Hypothalamus (tissue), 51 donors: ENCODE results near the gene GTF3C2.
A peak's percentile ranks its signal among the peaks of the same experiment; 100 is the strongest.
"Not testable (repeated sequence)": the region's sequence is repeated elsewhere in the genome, so short reads cannot be mapped to it uniquely, and the experiment has no call there.

Source experiments
- DNase-seq, 51 donors: peaks; one replicate each; lab custom pipeline; 2025; lab: John Stamatoyannopoulos, UW

Gene GTF3C2

DNA sequence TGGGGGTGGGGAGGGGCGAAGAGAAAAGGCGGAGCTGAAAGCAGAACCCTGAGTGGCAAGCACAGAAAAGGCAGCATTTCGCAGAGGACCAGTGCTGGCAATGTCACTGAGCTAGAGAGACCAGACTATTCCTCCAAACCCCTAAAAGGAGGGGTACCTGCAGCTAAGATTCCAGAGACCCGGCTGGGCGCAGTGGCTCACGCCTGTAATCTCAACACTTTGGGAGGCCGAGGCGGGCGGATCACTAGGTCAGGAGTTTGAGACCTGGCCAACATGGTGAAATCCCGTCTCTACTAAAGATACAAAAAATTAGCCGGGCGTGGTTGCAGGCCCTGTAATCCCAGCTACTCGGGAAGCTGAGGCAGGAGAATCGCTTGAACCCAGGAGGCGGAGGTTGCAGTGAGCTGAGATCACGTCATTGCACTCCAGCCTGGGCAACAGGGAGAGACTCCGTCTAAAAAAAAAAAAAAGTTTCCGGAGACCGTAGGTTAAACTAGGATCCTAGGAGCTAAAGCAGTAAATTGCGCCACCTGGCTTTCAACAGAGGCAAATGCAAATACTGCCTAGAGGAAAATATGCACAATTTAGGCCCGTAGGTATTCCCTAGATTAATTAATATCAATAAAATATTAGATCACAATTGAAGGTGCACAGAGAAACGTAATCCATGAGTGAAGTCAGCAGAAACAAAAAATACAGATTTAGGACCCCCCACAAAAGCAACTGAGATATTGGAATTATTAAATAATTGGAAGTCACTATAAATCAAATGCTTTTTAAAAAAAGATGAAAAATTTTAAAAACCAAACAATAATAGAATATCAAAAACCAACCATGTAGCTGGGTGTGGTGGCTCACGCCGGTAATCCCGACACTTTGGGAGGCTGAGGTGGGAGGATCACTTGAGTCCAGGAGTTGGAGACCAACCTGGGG, 53.2 kb downstream of the GTF3C2 start:
- peak in 14 of 51 donors; percentile 2 to 45 (median 20) for DNase-seq

DNA sequence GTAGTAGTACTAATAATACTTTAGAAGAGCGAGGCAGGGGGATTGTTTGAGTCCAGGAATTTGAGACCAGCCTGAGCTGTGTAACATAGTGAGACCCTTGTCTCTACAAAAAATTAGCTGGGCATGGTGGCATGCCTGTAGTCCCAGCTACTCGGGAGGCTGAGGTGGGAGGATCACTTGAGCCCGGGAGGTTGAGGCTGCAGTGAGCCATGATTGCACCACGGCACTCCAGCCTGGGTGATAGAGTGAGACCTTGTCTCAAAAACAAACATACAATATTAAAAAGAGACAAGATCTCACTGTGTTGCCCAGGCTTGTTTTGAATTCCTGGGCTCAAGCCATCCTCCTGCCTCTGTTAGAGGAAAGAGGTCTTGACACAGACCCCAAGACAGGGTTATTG, 56.0 kb downstream of the GTF3C2 start:
- not testable (repeated sequence) for DNase-seq

DNA sequence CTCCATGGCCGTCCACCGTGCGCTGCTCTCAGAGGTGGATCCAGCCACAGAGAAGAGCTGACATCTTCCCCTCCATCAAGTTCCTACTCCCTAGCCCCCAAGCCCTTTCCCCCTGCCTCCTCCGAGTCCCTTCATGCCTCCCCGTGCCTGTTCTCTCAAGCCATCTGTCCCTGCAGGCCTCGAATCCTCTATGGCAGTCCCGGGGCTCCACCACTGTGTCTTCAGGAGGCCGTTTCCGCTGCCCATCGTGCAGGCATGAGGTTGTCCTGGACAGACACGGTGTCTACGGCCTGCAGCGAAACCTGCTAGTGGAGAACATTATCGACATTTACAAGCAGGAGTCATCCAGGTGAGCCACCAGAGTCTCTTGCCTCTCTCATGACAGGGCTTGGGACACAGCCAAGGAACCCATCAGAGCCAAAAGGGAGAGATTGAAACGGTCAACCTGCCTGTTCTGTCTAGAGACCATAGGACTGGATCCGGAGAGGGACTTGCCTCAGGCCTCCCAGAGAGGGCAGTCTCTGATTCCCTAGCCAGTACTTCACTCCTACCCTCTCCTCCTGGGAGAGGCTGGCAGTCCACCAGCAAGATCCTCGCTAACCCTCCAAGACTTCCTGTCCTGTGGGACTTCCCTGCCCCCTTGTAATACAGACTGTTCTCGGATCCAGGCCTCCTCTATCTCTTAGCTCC, 58.0 kb downstream of the GTF3C2 start:
- DNase-seq: no peak

DNA sequence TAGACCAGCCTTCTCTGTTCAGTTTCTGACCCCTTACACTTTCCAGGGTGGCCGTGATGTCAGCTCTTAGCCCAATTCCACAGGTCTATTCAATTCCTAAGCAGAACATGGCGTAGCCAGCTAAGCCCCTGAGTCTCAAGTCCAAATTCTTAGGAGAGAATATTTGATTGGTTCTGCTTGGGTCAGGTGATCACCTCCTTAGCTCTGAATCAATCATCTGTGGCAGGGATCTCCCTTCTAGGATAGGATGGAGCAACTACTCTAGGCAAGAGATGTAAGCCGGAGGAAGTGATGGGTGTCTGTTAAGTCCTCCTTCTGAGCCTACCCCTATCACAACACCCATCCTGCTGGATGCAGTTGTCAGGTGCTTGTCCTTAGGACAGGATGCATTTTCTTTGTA, 59.4 kb downstream of the GTF3C2 start:
- DNase-seq: no peak

DNA sequence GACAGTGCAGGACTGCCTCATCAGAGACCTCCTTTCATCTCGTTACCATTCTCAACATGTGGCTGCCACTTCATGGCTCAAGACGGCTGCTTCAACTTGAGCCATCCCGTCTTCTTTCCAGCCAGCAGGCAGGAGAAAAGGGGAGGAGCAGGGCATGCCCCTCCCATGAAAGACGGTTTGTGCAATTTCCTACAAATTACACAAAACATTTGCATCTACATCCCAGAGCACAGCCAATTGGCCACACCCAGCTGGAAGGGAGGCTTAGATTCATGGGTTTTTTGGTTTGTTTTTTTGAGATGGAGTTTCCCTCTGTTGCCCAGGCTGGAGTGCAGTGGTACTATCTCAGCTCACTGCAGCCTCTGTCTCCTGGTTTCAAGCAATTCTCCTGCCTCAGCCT, 60.1 kb downstream of the GTF3C2 start:
- DNase-seq: no peak

GRCh38 chr2:27294928-27295327, 61.6 kb downstream of the GTF3C2 start:
- DNase-seq: no peak

- DNase-seq: no peak
Observed at GRCh38 chr2:27291865-27292264, 64.7 kb downstream of the GTF3C2 start.

GRCh38 chr2:27290549-27290948, 66.0 kb downstream of the GTF3C2 start:
- DNase-seq: no peak

DNA sequence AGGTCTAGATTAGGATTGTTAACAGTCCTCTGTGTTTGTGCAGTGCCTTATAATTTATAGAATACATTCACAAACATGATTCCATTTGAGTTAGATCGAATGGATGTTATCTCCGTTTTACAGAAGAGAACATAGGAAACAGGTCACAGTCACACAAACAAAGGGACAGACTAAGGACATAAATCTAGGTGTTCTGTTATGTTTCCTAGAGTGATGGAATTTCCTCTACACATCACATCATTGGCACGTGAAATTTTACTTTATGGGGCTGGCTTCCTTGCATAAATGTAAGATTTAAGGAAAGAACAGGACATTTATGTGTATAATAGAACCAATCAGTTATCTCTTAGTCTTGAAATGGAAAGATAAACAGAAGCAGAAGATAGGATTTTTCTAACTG, 68.0 kb downstream of the GTF3C2 start:
- DNase-seq: no peak

GRCh38 chr2:27285481-27285880, 71.1 kb downstream of the GTF3C2 start:
- no peak for DNase-seq

- peak in 1 of 51 donors; percentile 15 for DNase-seq
Observed at GRCh38 chr2:27284996-27285395, 71.6 kb downstream of the GTF3C2 start.

GRCh38 chr2:27282892-27283291, 73.7 kb downstream of the GTF3C2 start:
- no peak for DNase-seq

DNA sequence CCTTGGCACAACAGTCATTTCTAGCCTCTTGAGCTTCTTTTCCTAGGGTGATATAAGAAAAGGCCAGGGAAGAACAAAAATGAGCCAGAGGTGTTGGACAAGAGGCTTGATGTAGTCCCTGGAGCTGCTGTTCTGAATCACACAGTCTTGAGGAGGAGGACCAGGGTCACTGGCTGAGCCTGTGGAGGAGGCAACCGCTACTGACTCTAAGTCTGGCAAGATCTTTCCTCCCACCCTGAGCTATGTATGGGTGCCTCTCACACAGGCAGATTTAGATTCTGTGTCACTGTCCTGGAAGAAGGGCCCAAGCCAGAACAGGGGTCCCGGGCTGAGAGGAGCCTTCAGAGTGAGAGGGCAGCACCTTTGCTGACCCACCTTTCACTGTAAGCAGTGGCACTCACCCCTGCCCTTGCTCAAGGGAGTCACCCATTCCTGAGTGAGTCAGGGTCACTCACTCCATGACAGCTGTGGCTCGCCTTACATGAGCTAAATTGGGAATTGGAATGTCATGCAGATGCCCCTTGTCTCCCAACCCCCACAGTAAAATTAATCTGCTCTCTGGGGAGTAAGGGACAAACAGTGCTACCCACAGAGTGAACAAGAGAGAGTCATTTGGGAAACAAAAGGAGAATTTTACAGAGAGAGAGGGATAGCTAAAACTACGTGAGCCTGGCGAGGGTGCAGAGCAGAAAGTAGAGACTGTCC, 74.6 kb downstream of the GTF3C2 start, which contains the start of gene TRIM54:
TRIM54 (plus strand) TSS at position 575 of the 705 bp plus-strand sequence. CDS start 303 bp downstream, outside the sequence.
- DNase-seq: no peak

- DNase-seq: no peak
Observed at GRCh38 chr2:27281442-27281841, 75.1 kb downstream of the GTF3C2 start.

DNA sequence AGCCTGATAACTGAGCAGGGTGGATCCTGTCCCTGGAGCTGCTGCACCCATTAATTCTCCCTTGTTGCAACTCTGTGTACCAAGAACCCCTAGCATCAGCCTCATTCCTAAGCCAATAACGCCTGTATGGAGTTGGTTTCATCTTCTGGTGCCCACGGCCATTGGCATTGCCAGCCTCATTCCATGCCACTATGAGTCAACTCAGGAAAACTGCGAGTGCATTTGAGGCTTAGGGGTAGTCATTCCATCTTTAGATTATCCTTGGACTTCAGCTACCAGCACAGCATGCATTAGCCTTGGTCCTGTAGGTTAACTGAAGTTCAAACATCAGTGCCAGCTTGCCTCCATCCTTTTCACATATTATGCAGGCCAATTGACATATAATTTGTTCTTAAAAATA, 75.7 kb downstream of the GTF3C2 start:
- no peak for DNase-seq

DNA sequence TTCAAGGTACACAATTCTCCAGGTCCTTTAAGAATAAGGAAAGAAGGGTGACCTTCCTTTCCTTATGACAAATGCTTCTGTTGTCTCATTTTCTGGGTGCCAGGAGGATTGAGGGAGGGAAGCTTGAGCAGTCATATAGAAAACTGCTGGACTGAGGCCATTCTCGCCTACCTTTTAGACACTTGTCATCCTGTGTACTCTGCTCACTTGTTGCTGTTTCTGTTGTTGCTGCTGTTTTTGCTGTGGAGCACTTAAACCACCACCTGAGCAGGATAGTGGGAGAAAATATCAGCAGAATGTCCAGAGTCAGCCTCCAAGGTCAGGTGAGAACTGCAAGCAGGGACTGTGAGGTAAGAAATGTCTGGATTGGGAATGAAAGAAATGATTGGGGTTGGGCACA, 78.6 kb downstream of the GTF3C2 start:
- DNase-seq: no peak
